Measurements from ENCODE around the gene GDF2. TPM values are rescaled to one million over a fixed set of nuclear protein-coding genes. Genes with fewer than 3 reads are reported as not detected.

Gene GDF2
- total RNA-seq, 1 donor from 2014 or later: not detected

GRCh38 chr10:47351899-47352815, 29.9 kb downstream of the GDF2 start:
- H3K36me3 Mint-ChIP-seq: no peaks in the 10 kb centered on the region
- DNase-seq (ENCODE audit: low spot score in 2 of 2, unreplicated experiment in 2 of 2): no peak
- peaks cover 2% of the 10 kb centered on the region for H3K27me3 Mint-ChIP-seq (ENCODE audit: low read depth)
- H3K4me3 Mint-ChIP-seq: no peak overlapping the region
- H3K27ac Mint-ChIP-seq: no peak overlapping the region
- no peak for TF ChIP-seq CTCF (IDR thresholded peaks at IDR 0.05; ENCODE audit: unreplicated experiment)
- no peaks in the 10 kb centered on the region for H3K9me3 Mint-ChIP-seq
- peaks cover 6% of the 10 kb centered on the region for H3K4me1 Mint-ChIP-seq

- no peaks in the 10 kb centered on the region for H3K4me1 Mint-ChIP-seq
- no peaks in the 10 kb centered on the region for H3K9me3 Mint-ChIP-seq
- no peaks in the 10 kb centered on the region for H3K36me3 Mint-ChIP-seq
- DNase-seq (ENCODE audit: low spot score in 2 of 2, unreplicated experiment in 2 of 2): no peak
- no peak overlapping the region for H3K4me3 Mint-ChIP-seq
- H3K27ac Mint-ChIP-seq: no peak overlapping the region
- H3K27me3 Mint-ChIP-seq (ENCODE audit: low read depth): peaks cover 2% of the 10 kb centered on the region
- TF ChIP-seq CTCF (IDR thresholded peaks at IDR 0.05; ENCODE audit: unreplicated experiment): no peak
These were observed 31.1 kb downstream of the GDF2 start for GRCh38 chr10:47353351-47353750.

GRCh38 chr10:47354165-47354564, 31.9 kb downstream of the GDF2 start:
- H3K4me3 Mint-ChIP-seq: no peak overlapping the region
- no peak for TF ChIP-seq CTCF (IDR thresholded peaks at IDR 0.05; ENCODE audit: unreplicated experiment)
- no peaks in the 10 kb centered on the region for H3K36me3 Mint-ChIP-seq
- H3K27ac Mint-ChIP-seq: no peak overlapping the region
- no peak for DNase-seq (ENCODE audit: low spot score in 2 of 2, unreplicated experiment in 2 of 2)
- H3K27me3 Mint-ChIP-seq (ENCODE audit: low read depth): peaks cover 2% of the 10 kb centered on the region
- H3K9me3 Mint-ChIP-seq: no peaks in the 10 kb centered on the region
- no peaks in the 10 kb centered on the region for H3K4me1 Mint-ChIP-seq

GRCh38 chr10:47354900-47355299, 32.6 kb downstream of the GDF2 start:
- no peak for DNase-seq (ENCODE audit: low spot score in 2 of 2, unreplicated experiment in 2 of 2)
- no peaks in the 10 kb centered on the region for H3K4me1 Mint-ChIP-seq
- H3K4me3 Mint-ChIP-seq: no peak overlapping the region
- peaks cover 2% of the 10 kb centered on the region for H3K27me3 Mint-ChIP-seq (ENCODE audit: low read depth)
- TF ChIP-seq CTCF (IDR thresholded peaks at IDR 0.05; ENCODE audit: unreplicated experiment): no peak
- H3K36me3 Mint-ChIP-seq: no peaks in the 10 kb centered on the region
- H3K27ac Mint-ChIP-seq: no peak overlapping the region
- H3K9me3 Mint-ChIP-seq: no peaks in the 10 kb centered on the region

- Mint-ChIP-seq H3K9me3 (no peaks in the 10 kb centered on the region), H3K27me3 (ENCODE audit: low read depth) (peaks cover 2% of the 10 kb centered on the region), H3K27ac (no peak overlapping the region), H3K4me1 (no peaks in the 10 kb centered on the region), H3K36me3 (no peaks in the 10 kb centered on the region), H3K4me3 (no peak overlapping the region)
- no peak for DNase-seq (ENCODE audit: low spot score in 2 of 2, unreplicated experiment in 2 of 2)
- TF ChIP-seq CTCF (IDR thresholded peaks at IDR 0.05; ENCODE audit: unreplicated experiment): no peak
These were observed 34.5 kb downstream of the GDF2 start for GRCh38 chr10:47356708-47357107.
